Thymus (tissue), 11 donors: Measurements from ENCODE around the gene BTBD17. TPM values are rescaled to one million over a fixed set of nuclear protein-coding genes. Genes with fewer than 3 reads are reported as not detected.
A peak's percentile ranks its signal among the peaks of the same experiment; 100 is the strongest.

Experiments used
- DNase-seq, 9 donors: peaks; one replicate each; pipeline ENCODE4 v3.0.0-alpha.2; 2013; ENCODE audit warnings: low spot score in 9 of 9, low read depth in 6 of 9, missing footprints in 1 of 9
- H3K27ac ChIP-seq, 2 donors: one replicate each; pipeline ENCODE4 v1.5.1; 2013; ENCODE audit warnings: control low read depth in 1 of 2, low read depth in 1 of 2, low read length in 1 of 2, mild to moderate bottlenecking in 1 of 2, moderate library complexity in 1 of 2
- H3K27me3 ChIP-seq, 2 donors: one replicate each; pipeline ENCODE4 v1.5.1; 2013; ENCODE audit warnings: low read length in 1 of 2; ENCODE audit not compliant: control insufficient read depth in 2 of 2, insufficient read depth in 1 of 2
- H3K36me3 ChIP-seq, 2 donors: one replicate each; pipeline ENCODE4 v1.5.1; 2013; ENCODE audit warnings: low read length in 1 of 2, mild to moderate bottlenecking in 1 of 2, moderate library complexity in 1 of 2; ENCODE audit not compliant: control insufficient read depth in 2 of 2, insufficient read depth in 2 of 2
- H3K4me1 ChIP-seq, 2 donors: one replicate each; pipeline ENCODE4 v1.5.1; 2013; ENCODE audit warnings: low read length in 2 of 2; ENCODE audit not compliant: control insufficient read depth in 2 of 2, insufficient read depth in 2 of 2
- H3K4me3 ChIP-seq, 2 donors: one replicate each; pipeline ENCODE4 v1.5.1; 2013; ENCODE audit warnings: low read length in 2 of 2, control low read depth in 1 of 2, mild to moderate bottlenecking in 1 of 2
- H3K9me3 ChIP-seq, 2 donors: one replicate each; pipeline ENCODE4 v1.5.1; 2013; ENCODE audit warnings: low read length in 1 of 2, mild to moderate bottlenecking in 1 of 2; ENCODE audit not compliant: control insufficient read depth in 2 of 2, insufficient read depth in 1 of 2
- WGBS: extraction: QIAGEN DNeasy Blood & Tissue Kit; methylation state at CpG from one replicate; pipeline ENCODE4 v1.1.7; 2013; 5-methylcytosine and 5-hydroxymethylcytosine counted together
- polyA plus RNA-seq: library from polyadenylated mRNA; stranded (reverse); fragments of 200-250 nt; gene quantifications from one replicate; pipeline ENCODE4 v1.2.3, GENCODE V29; 2013
- total RNA-seq: library from RNA; stranded (reverse); fragments of 120-200 nt; gene quantifications from one replicate; pipeline ENCODE4 v1.2.4, GENCODE V29; 2013
- donor health status: healthy.

Gene BTBD17
- total and polyA plus RNA-seq, 2 donors = 0.05 to 0.16 TPM

- H3K27ac ChIP-seq = peak overlapping the region in 1 of 2 donors; percentile 88
- H3K9me3 ChIP-seq = no peaks in the 10 kb centered on the region
- no peak for DNase-seq
- H3K27me3 ChIP-seq = no peaks in the 10 kb centered on the region
- WGBS = 98% methylated on average over 2 of the region's 2 CpGs
- H3K36me3 ChIP-seq = no peaks in the 10 kb centered on the region
- H3K4me1 ChIP-seq = peaks cover 0 to 66% of the 10 kb centered on the region in 2 donors
- no peak overlapping the region for H3K4me3 ChIP-seq
These were observed 28.4 kb upstream of the BTBD17 start for GRCh38 chr17:74389937-74390679.

- WGBS = 56% methylated on average over 12 of the region's 12 CpGs
- Histone ChIP-seq H3K36me3 (no peaks in the 10 kb centered on the region), H3K4me1 (peaks cover 0 to 61% of the 10 kb centered on the region in 2 donors), H3K27me3 (no peaks in the 10 kb centered on the region), H3K4me3 (no peak overlapping the region), H3K27ac (peak overlapping the region in 1 of 2 donors; percentile 88), H3K9me3 (no peaks in the 10 kb centered on the region)
- peak in 6 of 9 donors; percentile 42 to 85 (median 59) for DNase-seq
These were observed 27.6 kb upstream of the BTBD17 start for GRCh38 chr17:74389084-74389753.

- WGBS = 93% methylated on average over 17 of the region's 17 CpGs
- no peak for DNase-seq
- H3K4me1 ChIP-seq = peaks cover 0 to 44% of the 10 kb centered on the region in 2 donors
- no peaks in the 10 kb centered on the region for H3K9me3 ChIP-seq
- no peaks in the 10 kb centered on the region for H3K27me3 ChIP-seq
- no peak overlapping the region for H3K4me3 ChIP-seq
- no peaks in the 10 kb centered on the region for H3K36me3 ChIP-seq
- H3K27ac ChIP-seq = no peak overlapping the region
These were observed 25.9 kb upstream of the BTBD17 start for GRCh38 chr17:74387365-74388218.

GRCh38 chr17:74386386-74386785, 24.7 kb upstream of the BTBD17 start:
- Histone ChIP-seq H3K27me3 (no peaks in the 10 kb centered on the region), H3K9me3 (no peaks in the 10 kb centered on the region), H3K4me3 (no peak overlapping the region), H3K36me3 (no peaks in the 10 kb centered on the region), H3K4me1 (peaks cover 0 to 37% of the 10 kb centered on the region in 2 donors), H3K27ac (no peak overlapping the region)
- DNase-seq = no peak
- WGBS = 80% methylated on average over 8 of the region's 8 CpGs

DNA sequence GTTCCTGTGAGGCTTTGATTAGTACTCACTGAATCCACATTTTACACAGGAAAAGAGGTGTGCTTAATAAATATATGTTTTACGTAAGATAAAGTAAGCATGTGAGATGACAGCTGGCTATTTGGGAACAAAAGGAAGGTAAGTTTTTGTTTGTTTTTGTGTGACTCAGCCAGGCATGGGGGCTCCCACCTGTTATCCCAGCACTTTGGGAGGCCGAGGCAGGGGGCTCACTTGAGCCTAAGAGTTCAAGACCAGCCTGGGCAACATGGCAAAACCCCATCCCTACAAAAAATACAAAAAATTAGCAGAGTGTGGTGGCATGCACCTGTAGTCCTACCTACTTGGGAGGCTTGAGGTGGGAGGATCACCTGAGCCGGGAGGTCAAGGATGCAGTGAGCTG, 23.5 kb upstream of the BTBD17 start:
- Histone ChIP-seq H3K36me3 (no peaks in the 10 kb centered on the region), H3K4me3 (no peak overlapping the region), H3K27ac (no peak overlapping the region), H3K27me3 (no peaks in the 10 kb centered on the region), H3K9me3 (no peaks in the 10 kb centered on the region), H3K4me1 (peaks cover 2 to 36% of the 10 kb centered on the region in 2 donors)
- no peak for DNase-seq
- WGBS = 98% methylated on average over 3 of the region's 3 CpGs

DNA sequence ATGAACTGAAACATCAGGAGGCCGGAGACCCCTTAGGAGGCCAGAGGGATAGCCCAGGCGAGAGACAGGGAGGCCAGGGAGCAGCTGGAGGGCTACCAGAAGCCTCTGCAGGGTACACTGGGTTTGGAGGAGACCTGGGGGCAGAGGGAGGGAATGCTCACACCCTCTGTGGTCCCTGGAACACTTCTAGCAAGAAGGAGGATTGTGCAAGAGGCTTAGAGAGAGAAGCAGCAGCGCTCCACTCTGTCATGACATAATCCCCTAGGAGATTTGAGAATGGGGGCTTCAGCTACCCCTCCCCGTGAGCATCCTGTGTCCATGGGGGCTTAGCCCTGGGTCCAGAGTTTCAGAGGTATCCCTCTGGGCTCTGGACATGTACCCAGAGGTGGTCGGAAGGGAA, 21.5 kb upstream of the BTBD17 start:
- Histone ChIP-seq H3K27me3 (no peaks in the 10 kb centered on the region), H3K27ac (no peak overlapping the region), H3K4me1 (peaks cover 8 to 31% of the 10 kb centered on the region in 2 donors), H3K36me3 (no peaks in the 10 kb centered on the region), H3K4me3 (no peak overlapping the region), H3K9me3 (no peaks in the 10 kb centered on the region)
- 98% methylated on average over 5 of the region's 5 CpGs for WGBS
- no peak for DNase-seq

GRCh38 chr17:74380959-74381808, 19.5 kb upstream of the BTBD17 start:
- no peaks in the 10 kb centered on the region for H3K27me3 ChIP-seq
- H3K4me3 ChIP-seq = no peak overlapping the region
- no peaks in the 10 kb centered on the region for H3K36me3 ChIP-seq
- H3K9me3 ChIP-seq = no peaks in the 10 kb centered on the region
- H3K27ac ChIP-seq = no peak overlapping the region
- DNase-seq = no peak
- peaks cover 8 to 20% of the 10 kb centered on the region in 2 donors for H3K4me1 ChIP-seq
- WGBS = 94% methylated on average over 15 of the region's 15 CpGs

DNA sequence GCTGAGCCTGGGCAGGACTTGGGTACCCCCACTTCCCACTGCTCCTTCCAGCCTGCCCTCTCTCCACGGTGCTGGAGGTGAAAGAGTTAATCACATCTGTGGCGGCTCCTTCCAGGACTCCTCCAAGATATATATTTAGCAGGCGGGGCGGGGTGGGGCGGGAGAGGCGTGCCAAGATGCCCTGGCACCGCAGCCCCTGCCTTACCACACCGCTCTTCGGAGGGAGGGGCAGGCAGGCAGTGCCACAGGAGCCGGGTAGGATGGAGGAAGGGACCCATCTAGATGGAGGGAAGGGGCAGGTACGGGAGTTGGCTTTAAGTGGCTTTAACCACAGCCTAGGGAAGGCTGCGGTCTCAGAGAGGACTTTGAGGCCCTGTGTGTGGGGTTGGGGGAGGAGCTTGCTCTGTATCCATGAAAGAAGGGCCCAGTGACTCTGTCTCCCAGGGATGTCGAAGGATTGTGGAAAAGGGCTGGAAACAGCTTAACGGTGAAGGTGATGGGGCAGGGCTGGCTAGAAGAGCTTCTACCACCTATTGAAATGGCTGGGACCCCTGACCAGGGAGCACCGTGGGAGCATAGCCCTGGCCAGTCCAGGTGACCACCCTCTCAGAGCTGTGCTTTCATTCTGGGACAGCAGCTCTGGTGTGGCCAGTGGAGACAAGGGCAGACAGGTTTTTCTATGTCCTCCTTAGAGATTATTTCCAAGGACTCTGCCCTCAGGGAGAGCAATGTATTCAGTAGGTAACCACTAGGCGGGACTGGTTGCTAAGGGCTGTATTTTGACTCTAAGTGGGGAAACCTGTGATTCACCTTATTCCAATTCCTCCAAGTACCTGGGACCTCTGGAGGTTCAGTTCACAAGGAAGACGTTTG, 18.7 kb upstream of the BTBD17 start:
- WGBS = 27% methylated on average over 17 of the region's 17 CpGs
- H3K4me3 ChIP-seq = no peak overlapping the region

More for the DNA sequence above, 18.7 kb upstream of the BTBD17 start:
- no peaks in the 10 kb centered on the region for H3K9me3 ChIP-seq
- no peaks in the 10 kb centered on the region for H3K27me3 ChIP-seq
- H3K36me3 ChIP-seq = no peaks in the 10 kb centered on the region
- peaks cover 8 to 20% of the 10 kb centered on the region in 2 donors for H3K4me1 ChIP-seq
- no peak overlapping the region for H3K27ac ChIP-seq
- DNase-seq = peak in 1 of 9 donors; percentile 39
